ENCODE results near the gene ASPG.

ASPG gene

DNA sequence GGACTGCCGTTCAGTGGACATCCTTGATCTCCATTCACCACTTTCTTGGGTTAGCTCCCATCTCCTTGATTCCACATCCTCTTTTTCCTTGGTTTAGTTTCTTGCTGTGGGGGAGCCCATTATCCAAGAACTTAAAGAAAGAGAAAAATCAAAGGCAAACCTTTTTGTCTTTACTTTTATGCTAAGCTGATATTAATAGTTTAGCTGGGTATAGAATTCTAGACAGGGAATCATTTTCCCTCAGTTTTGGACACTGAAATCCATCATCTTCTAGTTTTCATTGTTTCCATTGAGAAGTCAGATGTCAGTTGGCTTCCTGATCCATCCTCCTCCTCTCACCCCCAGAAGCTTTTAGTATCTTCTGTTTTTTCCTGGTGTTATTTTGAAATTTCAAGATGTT is 44.1 kb downstream of the ASPG start:
- no peak overlapping the region for H3K4me3 ChIP-seq (ENCODE audit: low read length)
- DNase-seq (ENCODE audit: low read depth, low spot score), result no peak

GRCh38 chr14:104130974-104131651 is 45.6 kb downstream of the ASPG start:
- peak; percentile 19 for DNase-seq (ENCODE audit: low read depth, low spot score)
- no peak overlapping the region for H3K4me3 ChIP-seq (ENCODE audit: low read length)

- no peak overlapping the region for H3K4me3 ChIP-seq (ENCODE audit: low read length)
- DNase-seq (ENCODE audit: low read depth, low spot score), result no peak
Measured at GRCh38 chr14:104131968-104132732, 46.6 kb downstream of the ASPG start.

- DNase-seq (ENCODE audit: low read depth, low spot score), result no peak
Measured at GRCh38 chr14:104132981-104133380, 47.5 kb downstream of the ASPG start.

GRCh38 chr14:104133496-104133895 is 48.0 kb downstream of the ASPG start:
- no peak for DNase-seq (ENCODE audit: low read depth, low spot score)
- H3K4me3 ChIP-seq (ENCODE audit: low read length), result no peak overlapping the region

More at GRCh38 chr14:104132981-104133380, 47.5 kb downstream of the ASPG start:
- H3K4me3 ChIP-seq (ENCODE audit: low read length), result no peak overlapping the region

DNA sequence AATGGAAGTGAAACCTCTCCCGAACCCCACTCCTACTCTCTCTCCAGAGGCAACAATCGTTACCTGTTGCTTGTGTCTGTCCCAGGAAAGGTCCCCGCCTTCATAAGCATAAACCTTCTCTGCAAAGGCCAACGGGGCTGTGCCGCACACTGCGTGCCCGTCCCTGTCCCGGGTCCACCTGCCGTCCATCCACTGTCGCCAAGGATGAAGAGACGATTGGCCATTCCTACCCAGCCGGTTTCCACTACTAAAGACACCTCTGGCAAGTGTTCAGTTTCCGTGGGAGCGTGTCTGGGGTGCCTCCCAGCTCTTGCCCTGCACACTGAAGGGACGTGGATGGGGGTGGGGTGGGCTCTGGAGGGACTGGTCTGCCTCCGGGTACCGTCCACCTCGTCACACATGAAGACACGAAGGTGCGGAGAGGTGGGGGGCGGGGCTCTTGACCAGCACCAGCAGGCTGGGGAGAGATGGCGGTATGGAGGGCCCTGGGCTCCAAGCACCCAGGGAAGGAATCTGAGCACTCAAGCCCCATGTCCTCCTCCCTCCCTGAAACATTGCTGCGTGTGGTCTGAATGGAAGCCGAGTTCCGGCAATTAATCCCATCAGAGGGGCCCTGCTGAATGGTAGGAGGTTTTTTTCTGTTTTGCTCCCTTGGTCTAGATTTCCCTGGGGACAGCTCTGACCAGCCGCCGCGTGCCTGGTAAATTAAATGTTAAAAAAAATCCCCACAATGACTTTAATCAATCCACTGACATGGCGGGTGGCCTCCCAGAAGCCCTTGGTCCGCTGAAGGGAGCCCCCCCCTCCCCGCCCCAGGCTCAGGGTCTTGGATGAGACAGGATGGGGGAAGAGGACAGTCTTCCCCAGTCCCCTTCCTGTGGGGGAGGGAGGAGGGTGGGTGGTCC is 48.8 kb downstream of the ASPG start:
- no peak overlapping the region for H3K4me3 ChIP-seq (ENCODE audit: low read length)
- DNase-seq (ENCODE audit: low read depth, low spot score), result no peak

GRCh38 chr14:104135121-104135903 is 49.8 kb downstream of the ASPG start:
- no peak overlapping the region for H3K4me3 ChIP-seq (ENCODE audit: low read length)
- peak; percentile 20 for DNase-seq (ENCODE audit: low read depth, low spot score)

DNA sequence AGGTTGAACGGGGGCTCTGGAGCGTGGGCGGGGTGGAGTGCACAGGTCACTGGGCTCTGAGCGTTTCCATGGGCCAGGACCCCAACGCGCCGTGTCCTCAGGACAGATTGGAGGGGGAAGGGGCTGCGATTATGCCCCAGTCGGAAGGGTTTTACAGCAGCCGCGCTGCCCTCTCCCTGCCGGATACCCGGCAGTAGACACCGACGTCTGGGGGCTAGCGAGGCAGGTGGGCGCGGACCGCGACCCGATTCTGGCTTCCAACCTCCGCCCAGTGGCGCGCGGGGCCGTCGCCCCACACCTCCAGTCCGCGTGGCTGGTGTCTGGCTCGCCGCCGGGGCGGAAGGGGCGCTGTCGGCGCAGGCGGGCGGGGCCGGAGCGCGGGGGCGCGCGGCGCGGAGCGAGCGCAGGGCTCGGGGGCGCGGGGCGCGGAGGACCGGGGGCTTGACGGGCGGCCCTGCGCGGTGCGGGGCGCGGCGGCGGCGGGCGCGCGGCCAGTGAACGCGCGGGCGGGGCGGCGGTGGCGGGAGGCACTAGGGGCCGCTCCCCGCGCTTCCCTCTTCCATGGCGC is 50.5 kb downstream of the ASPG start:
- no peak for DNase-seq (ENCODE audit: low read depth, low spot score)
- H3K4me3 ChIP-seq (ENCODE audit: low read length), result no peak overlapping the region

- H3K4me3 ChIP-seq (ENCODE audit: low read length), result peak overlapping the region; percentile 60
- peak; percentile 29 for DNase-seq (ENCODE audit: low read depth, low spot score)
Measured at GRCh38 chr14:104136472-104137296, 51.2 kb downstream of the ASPG start.

DNA sequence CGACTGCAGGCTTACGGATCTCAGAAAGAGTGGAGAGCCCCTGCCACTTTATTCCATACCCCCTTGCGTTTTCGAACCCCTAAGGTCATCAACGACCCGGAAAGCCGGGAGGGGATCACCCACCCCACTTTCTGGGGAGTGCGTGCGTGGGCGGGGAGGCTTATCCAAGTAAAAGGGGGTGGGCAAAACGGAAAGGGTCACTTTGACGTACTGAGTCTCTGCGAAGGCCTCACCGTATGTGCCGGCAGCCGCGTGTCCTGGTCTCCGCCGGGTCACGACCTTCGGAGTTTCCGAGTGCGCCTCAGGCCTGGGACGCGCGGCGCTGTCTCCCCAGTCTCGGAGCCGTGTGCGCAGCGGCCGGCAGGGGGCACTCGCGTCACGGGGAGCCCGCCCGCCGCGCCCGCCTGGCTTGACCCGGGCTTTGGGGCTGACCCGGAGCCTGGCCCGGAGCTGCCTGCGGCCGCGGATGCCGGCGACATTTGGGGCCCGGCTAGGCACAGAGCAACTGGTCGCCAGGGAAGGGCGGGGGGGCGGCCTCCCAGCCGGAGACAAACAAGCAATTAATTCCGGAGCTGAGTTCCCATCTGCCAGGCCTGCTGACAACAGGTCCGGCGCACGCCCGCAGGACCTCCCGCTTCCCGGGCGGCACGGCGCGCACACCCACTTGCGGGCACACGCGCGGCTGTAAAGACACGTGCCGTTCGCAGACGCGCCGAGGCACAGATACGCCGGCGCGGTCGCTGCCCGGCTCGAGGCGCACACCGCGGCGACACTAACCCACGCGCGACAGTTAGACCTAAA is 52.0 kb downstream of the ASPG start:
- DNase-seq (ENCODE audit: low read depth, low spot score), result peak; percentile 14
- H3K4me3 ChIP-seq (ENCODE audit: low read length), result peak overlapping the region; percentile 60

- peak; percentile 60 for DNase-seq (ENCODE audit: low read depth, low spot score)
Measured at GRCh38 chr14:104138098-104138717, 52.7 kb downstream of the ASPG start, which contains the start of gene KIF26A. TSS of gene KIF26A (plus strand) at chr14:104138587. CDS start at chr14:104138723, 136 bp downstream.

GRCh38 chr14:104138718-104139459 is 53.4 kb downstream of the ASPG start:
- no peak for DNase-seq (ENCODE audit: low read depth, low spot score)
- H3K4me3 ChIP-seq (ENCODE audit: low read length), result peak overlapping the region; percentile 60

More at GRCh38 chr14:104138098-104138717, 52.7 kb downstream of the ASPG start, which contains the start of gene KIF26A:
- peak within 1 kb of the TSS; percentile 60 for H3K4me3 ChIP-seq (ENCODE audit: low read length)

GRCh38 chr14:104139460-104140212 is 54.1 kb downstream of the ASPG start:
- no peak for DNase-seq (ENCODE audit: low read depth, low spot score)
- H3K4me3 ChIP-seq (ENCODE audit: low read length), result peak overlapping the region; percentile 60

GRCh38 chr14:104140213-104140462 is 54.6 kb downstream of the ASPG start:
- no peak overlapping the region for H3K4me3 ChIP-seq (ENCODE audit: low read length)
- DNase-seq (ENCODE audit: low read depth, low spot score), result no peak
